Colonic mucosa (tissue), 4 donors: ENCODE results near the gene RBM20. TPM values are rescaled to one million over a fixed set of nuclear protein-coding genes. Genes with fewer than 3 reads are reported as not detected.
"Not testable (repeated sequence)": the region's sequence is repeated elsewhere in the genome, so short reads cannot be mapped to it uniquely, and the experiment has no call there.

Source experiments
- DNase-seq: peaks from one replicate; pipeline ENCODE4 v3.0.0-alpha.2; 2020
- H3K27ac ChIP-seq: fragments of 200-600 bp; one replicate; pipeline ENCODE4 v1.8.0; 2021
- H3K27me3 ChIP-seq: fragments of 200-600 bp; one replicate; pipeline ENCODE4 v1.8.0; 2021
- H3K36me3 ChIP-seq: fragments of 200-600 bp; one replicate; pipeline ENCODE4 v1.8.0; 2021
- H3K4me1 ChIP-seq: fragments of 200-600 bp; one replicate; pipeline ENCODE4 v1.8.0; 2021; ENCODE audit warnings: mild to moderate bottlenecking
- H3K4me3 ChIP-seq: fragments of 200-600 bp; one replicate; pipeline ENCODE4 v1.8.0; 2021
- H3K9ac ChIP-seq, 2 donors: one replicate each; pipeline ENCODE4 v1.7.0; 2013; ENCODE audit warnings: control low read depth in 2 of 2, low read depth in 2 of 2, low read length in 2 of 2
- H3K9me3 ChIP-seq: fragments of 200-600 bp; one replicate; pipeline ENCODE4 v1.8.0; 2021
- intact Hi-C: fragments of 100-400 bp; cut with DNase I; formaldehyde crosslinking; loops from one replicate; pipeline ENCODE4 v1.14.1; 2022
- total RNA-seq, 2 donors: library from RNA; stranded (reverse); fragmentation: NEBNext Ultra II Directional in 1 of 2; extraction: Animal tissue kit (Norgen Biotek cat#: 25700) in 1 of 2; gene quantifications; one replicate each; pipeline ENCODE4 v1.2.1, GENCODE V29; 2021
- TF ChIP-seq, protein P1 (sequence below): fragments of 200-600 bp; IDR thresholded peaks from one replicate; pipeline ENCODE4 v1.8.0; 2022; ENCODE audit warnings: antibody characterized with exemption, mild to moderate bottlenecking
- donor health status: healthy.
- donor health status: DM: no; HTN: no; CAD: no.
- donor health status: DM: no; HTN: no; CAD: no.

Gene RBM20
- total RNA-seq, 2 donors from 2014 or later = 0.49 to 0.80 TPM

DNA sequence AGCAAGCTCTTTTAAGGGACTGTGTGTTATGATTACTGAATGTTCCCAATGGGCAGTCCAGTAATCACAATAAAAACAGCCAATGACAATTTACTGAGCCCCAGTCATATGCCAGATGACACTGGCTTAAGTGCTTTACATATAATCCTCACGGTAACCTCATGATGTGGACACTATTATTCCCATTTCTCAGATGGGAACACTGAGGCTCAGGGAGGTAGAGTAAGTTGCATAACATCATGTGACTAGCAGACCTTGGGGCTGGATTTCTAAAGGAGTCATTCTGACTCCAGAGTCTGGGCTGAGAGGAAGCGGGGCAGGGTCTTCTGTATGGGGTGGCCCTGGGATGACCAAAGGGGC is 7.6 kb upstream of the RBM20 start:
- Histone ChIP-seq H3K9me3 (no peaks in the 10 kb centered on the region), H3K27ac (no peak overlapping the region), H3K4me1 (no peaks in the 10 kb centered on the region), H3K9ac (no peak overlapping the region), H3K4me3 (no peak overlapping the region), H3K36me3 (no peaks in the 10 kb centered on the region), H3K27me3 (peaks cover 4% of the 10 kb centered on the region)
- intact Hi-C loops = no loop called here
- no peak for DNase-seq
- TF ChIP-seq, protein P1, sequence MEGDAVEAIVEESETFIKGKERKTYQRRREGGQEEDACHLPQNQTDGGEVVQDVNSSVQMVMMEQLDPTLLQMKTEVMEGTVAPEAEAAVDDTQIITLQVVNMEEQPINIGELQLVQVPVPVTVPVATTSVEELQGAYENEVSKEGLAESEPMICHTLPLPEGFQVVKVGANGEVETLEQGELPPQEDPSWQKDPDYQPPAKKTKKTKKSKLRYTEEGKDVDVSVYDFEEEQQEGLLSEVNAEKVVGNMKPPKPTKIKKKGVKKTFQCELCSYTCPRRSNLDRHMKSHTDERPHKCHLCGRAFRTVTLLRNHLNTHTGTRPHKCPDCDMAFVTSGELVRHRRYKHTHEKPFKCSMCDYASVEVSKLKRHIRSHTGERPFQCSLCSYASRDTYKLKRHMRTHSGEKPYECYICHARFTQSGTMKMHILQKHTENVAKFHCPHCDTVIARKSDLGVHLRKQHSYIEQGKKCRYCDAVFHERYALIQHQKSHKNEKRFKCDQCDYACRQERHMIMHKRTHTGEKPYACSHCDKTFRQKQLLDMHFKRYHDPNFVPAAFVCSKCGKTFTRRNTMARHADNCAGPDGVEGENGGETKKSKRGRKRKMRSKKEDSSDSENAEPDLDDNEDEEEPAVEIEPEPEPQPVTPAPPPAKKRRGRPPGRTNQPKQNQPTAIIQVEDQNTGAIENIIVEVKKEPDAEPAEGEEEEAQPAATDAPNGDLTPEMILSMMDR = no peak

DNA sequence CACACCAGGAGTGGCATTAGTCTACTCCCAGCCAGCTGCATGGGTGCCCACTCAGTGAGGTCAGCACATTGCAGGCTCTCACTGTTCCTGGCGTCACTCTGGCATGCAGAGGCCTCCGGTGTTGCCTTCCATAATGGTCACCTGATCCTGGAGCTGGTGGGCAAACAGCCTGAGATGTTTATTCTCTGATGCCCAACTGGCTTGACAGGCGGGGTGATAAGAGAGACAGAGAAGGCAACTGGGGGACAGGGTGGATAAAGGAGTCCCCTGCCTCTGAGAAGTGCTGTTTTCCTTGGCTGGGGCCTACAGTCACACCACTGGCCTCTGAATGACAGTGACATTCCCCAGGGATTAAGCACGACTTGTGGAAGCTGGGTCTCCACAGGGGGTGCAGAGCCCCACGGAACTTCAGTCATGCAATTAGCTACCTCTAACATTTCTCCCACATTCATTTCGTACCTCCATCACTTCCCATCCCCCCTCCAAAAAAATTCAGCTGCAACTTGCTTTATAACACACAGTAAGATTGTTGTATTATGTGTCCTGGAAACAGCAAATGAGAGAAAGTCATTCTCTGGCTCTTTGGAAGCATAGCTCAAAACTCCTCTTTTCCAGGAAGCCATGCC is 7.1 kb upstream of the RBM20 start:
- Histone ChIP-seq H3K9ac (no peak overlapping the region), H3K36me3 (no peaks in the 10 kb centered on the region), H3K27me3 (peaks cover 9% of the 10 kb centered on the region), H3K4me1 (no peaks in the 10 kb centered on the region), H3K9me3 (no peaks in the 10 kb centered on the region), H3K4me3 (no peak overlapping the region), H3K27ac (no peak overlapping the region)
- TF ChIP-seq, protein P1 = no peak
- no peak for DNase-seq
- intact Hi-C loops = no loop called here

DNA sequence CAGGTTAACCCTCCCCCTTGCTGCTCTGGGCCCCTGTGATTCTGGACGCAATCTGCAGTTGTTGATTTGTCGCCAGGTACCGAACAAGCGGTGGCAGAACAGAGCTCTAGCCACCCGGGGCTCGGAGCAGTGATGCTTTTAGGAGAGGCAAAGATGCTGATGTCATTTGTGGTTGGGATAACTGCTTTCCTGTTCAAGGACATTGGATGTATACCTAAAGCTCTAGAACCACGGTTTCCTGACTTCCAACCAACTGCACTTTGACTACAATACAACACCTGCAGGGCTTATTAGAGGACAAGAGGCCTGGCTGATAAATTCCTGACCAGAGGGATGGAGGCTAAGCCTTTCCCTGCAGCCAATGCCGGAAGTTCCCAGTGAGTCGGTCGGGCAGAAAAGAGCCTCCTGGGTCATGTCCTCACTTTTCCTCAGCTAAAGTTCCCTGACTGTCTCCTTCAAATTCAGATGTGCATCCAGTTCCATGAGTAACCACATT is 6.5 kb upstream of the RBM20 start:
- H3K27ac ChIP-seq = no peak overlapping the region

DNA sequence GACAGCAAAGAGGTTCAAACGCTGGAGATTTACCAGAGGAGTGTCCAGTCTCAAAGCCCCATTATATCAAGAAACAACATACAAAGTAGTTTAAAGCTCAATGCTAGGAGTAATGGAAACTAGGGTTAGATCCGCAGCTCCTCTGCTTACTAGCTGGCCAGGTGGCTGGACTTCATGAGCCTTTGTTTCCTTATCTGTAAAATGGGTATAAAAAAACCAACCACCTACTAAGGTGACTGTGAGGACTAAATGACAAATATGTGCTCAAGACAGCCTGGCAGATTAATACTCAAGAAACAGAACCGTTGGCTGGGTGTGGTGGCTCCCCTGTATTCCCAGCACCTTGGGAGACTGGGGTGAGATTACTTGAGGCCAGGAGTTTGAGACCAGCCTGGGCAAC is 5.8 kb upstream of the RBM20 start:
- Histone ChIP-seq H3K9ac (no peak overlapping the region), H3K27ac (no peak overlapping the region), H3K4me1 (peaks cover 3% of the 10 kb centered on the region), H3K27me3 (peaks cover 22% of the 10 kb centered on the region), H3K4me3 (no peak overlapping the region), H3K9me3 (no peaks in the 10 kb centered on the region), H3K36me3 (no peaks in the 10 kb centered on the region)
- intact Hi-C loops = no loop called here
- TF ChIP-seq, protein P1 = no peak
- DNase-seq = no peak

More for the DNA sequence above, 6.5 kb upstream of the RBM20 start:
- no peak for DNase-seq
- TF ChIP-seq, protein P1 = no peak
- H3K27me3 ChIP-seq = peaks cover 15% of the 10 kb centered on the region
- H3K9ac ChIP-seq = no peak overlapping the region
- no peaks in the 10 kb centered on the region for H3K36me3 ChIP-seq
- H3K9me3 ChIP-seq = no peaks in the 10 kb centered on the region
- H3K4me3 ChIP-seq = no peak overlapping the region
- no peaks in the 10 kb centered on the region for H3K4me1 ChIP-seq
- intact Hi-C loops = no loop called here

DNA sequence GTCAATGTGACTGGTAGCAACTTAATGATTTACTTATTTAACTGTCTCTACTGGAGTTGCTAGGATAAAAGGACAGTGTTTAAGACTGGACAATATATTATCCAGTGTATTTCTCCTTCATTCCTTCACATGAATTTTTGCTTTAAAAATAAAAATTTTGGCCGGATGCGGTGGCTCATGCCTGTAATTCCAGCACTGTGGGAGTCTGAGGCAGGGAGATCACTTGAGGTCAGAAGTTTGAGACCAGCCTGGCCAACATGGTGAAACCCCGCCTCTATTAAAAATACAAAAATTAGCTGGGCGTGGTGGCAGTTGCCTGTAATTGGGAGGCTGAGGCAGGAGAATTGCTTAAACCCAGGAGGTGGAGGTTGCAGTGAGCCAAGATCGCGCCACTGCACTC is 5.1 kb upstream of the RBM20 start:
- H3K36me3 ChIP-seq, DNase-seq, H3K27ac ChIP-seq, H3K4me3 ChIP-seq, H3K9me3 ChIP-seq, H3K9ac ChIP-seq, H3K4me1 ChIP-seq, intact Hi-C loops: not testable (repeated sequence)
- peaks cover 29% of the 10 kb centered on the region for H3K27me3 ChIP-seq

DNA sequence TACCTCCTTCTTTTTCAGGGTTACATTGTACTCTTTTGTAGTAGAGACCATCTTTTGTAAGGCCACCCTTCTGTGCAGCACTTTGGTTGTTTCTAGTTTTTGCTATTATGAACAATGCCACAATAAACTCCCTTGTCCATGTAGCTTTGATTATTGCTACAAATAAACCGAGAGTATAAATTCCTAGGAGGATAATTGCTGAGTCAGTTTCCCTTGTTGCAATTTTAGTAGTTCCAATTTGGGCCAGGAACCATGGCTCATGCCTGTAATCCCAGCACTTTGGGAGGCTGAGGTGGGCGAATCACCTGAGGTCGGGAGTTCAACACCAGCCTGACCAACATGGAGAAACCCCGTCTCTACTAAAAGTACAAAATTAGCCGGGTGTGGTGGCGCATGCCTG is 4.3 kb upstream of the RBM20 start:
- H3K36me3 ChIP-seq, H3K9me3 ChIP-seq, intact Hi-C loops, H3K4me3 ChIP-seq, H3K27ac ChIP-seq, H3K4me1 ChIP-seq, DNase-seq, H3K9ac ChIP-seq: not testable (repeated sequence)
- peaks cover 37% of the 10 kb centered on the region for H3K27me3 ChIP-seq
